ENCODE measurements around the gene OR2S2. TPM values are rescaled to one million over a fixed set of nuclear protein-coding genes. Genes with fewer than 3 reads are reported as not detected.
"Not testable (repeated sequence)": the region's sequence is repeated elsewhere in the genome, so short reads cannot be mapped to it uniquely, and the experiment has no call there.

The OR2S2 gene
- total RNA-seq, 1 donor from 2014 or later = not detected

DNA sequence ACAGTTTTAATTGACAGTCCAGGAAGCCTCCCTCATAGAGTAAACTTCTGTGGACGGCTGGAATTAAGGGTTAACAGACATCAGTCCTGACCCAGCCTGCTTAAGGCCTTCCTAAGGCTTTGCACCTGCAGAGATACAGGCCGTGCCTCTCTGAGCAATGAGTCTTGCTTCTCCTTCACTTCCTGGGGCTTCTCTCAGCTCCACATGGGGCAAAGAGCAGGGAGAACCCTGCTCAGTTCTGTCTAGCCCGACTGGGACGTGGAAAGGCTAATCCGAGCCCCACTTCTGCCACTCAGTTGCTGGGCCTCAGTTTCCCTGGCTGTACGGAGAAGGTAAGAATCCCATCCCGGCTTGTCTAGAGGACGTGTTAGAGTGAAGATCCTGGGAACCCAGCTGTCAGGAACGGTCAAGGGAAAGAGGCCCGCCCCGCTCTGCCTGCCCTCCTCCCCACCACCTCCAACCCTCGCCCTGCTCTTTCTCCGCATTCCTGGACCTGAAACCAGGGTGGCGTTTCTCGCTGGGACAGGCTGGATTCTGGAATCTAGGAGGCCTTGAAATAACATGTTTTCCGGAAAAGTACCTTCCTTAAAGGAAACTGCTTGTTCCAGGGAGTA lies 42.2 kb downstream of the OR2S2 start:
- DNase-seq (ENCODE audit: missing footprints) (no peak), ATAC-seq (no peak)
- intact Hi-C loops (cut with DNase I) = no loop called here

DNA sequence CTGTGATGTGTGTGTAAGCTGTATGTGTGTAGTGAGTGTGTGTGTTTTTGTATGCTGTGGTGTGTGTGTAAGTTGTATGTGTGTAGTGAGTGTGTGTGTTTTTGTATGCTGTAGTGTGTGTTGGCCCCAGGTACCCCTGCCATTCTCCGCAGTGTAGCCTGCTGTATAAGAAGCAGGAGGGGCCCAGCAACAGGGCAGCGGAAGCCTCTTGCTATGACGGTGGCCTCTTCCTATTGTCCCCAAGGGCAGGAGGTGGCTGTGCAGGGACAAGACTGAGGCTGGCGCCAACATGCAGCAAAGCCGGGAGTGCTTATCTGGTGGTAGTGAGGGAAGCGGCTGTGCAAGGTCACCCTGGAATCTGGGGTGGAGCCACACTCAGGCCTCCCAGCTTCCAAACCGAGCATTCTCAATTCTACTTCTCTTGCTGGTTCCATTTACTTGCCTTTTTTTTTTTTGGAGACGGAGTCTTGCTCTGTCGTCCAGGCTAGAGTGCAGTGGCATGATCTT lies 43.6 kb downstream of the OR2S2 start:
- ATAC-seq (peak; percentile 83), DNase-seq (ENCODE audit: missing footprints) (peak; percentile 91)
- intact Hi-C loops (cut with DNase I) = no loop called here

DNA sequence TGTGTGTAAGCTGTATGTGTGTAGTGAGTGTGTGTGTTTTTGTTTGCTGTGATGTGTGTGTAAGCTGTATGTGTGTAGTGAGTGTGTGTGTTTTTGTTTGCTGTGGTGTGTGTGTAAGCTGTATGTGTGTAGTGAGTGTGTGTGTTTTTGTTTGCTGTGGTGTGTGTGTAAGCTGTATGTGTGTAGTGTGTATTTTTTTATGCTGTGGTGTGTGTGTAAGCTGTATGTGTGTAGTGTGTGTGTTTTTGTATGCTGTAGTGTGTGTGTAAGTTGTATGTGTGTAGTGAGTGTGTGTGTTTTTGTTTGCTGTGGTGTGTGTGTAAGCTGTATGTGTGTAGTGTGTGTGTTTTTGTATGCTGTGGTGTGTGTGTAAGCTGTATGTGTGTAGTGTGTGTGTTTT lies 44.5 kb downstream of the OR2S2 start:
- intact Hi-C loops (cut with DNase I); ATAC-seq; DNase-seq (ENCODE audit: missing footprints): not testable (repeated sequence)

DNA sequence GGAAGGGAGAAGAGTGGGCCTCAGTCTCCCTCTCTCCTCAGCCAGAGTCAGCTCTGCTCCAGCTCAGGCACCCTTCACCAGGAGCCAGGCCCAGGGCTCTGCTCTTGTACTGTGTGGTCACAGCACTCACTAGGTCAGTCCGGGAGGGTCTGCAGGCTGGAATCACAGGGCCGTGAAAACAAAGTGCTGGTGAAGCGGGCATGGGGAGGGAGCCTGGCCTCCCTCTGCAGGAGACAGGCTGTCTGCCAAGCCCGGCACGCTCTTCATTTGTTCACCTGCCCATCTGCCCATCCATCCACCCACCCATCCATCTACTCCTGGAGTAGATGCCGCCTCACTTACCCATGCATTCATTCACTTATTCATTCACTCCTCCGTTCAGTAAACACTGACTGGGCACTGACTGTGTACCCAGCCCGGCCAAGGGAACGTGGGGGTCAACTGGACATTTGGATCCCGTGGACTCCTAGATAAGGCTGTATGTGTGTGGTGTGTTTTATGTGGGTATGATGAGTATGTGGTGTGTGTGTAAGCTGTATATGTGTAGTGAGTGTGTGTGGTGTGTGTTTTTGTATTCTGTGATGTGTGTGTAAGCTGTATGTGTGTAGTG lies 45.1 kb downstream of the OR2S2 start:
- intact Hi-C loops (cut with DNase I) = no loop called here
- ATAC-seq (no peak), DNase-seq (ENCODE audit: missing footprints) (no peak)

DNA sequence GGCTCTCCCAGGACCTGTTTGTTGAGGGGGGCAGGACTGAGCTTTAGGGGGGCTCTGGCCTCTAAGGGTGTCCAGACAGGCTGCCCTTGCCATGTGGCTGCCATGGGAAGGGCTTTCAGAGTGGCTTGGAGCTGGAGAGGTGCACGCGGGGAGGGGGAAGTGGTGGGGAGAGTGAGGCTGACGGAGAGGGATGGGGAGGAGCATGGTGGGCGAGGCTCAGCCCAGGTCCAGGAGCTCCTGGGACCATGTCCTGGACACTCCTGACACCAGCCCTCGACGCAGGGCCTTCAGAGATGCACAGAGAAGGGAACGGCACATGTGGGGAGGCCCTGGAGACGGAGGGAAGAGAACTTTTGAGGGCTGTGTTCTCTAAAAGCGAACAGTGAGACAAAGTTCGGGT lies 46.3 kb downstream of the OR2S2 start:
- intact Hi-C loops (cut with DNase I) = no loop called here
- DNase-seq (ENCODE audit: missing footprints) (no peak), ATAC-seq (no peak)

DNA sequence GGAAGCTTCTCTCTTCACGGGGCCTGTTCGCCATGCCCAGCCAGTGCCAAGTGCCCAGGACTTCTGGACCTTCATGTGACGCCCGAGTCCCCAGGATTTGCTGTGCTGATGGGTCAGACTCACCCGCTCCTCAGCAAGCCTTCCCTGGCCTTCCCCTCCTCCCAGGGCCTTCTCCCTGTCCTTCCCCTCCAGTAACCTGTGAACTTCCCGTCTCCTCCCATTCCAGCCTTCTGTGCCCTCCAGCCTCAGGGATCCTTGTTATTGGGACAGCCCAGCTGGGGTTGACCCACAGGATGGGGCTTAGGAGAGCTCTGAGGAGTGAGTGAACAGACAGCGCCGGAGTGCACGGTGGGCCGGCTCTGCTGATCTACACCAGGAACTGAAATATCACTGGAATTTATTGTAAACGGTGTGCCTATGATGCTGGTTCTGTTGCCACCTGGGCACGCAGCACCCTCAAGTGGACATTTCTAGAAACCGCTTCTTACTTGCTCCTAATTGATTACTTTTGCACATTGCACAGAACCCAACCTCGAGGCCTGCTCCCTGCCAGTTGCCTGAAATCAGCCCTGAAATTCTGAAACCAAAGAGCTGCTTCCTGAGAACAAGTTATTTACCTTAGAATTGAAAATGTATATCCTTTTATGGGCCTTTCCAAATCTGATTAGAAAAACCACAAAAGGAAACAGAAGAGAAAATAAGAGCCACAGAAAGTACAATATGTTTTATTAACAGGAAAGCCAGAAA lies 47.2 kb downstream of the OR2S2 start:
- intact Hi-C loops (cut with DNase I) = no loop called here
- DNase-seq (ENCODE audit: missing footprints) (no peak), ATAC-seq (no peak)

DNA sequence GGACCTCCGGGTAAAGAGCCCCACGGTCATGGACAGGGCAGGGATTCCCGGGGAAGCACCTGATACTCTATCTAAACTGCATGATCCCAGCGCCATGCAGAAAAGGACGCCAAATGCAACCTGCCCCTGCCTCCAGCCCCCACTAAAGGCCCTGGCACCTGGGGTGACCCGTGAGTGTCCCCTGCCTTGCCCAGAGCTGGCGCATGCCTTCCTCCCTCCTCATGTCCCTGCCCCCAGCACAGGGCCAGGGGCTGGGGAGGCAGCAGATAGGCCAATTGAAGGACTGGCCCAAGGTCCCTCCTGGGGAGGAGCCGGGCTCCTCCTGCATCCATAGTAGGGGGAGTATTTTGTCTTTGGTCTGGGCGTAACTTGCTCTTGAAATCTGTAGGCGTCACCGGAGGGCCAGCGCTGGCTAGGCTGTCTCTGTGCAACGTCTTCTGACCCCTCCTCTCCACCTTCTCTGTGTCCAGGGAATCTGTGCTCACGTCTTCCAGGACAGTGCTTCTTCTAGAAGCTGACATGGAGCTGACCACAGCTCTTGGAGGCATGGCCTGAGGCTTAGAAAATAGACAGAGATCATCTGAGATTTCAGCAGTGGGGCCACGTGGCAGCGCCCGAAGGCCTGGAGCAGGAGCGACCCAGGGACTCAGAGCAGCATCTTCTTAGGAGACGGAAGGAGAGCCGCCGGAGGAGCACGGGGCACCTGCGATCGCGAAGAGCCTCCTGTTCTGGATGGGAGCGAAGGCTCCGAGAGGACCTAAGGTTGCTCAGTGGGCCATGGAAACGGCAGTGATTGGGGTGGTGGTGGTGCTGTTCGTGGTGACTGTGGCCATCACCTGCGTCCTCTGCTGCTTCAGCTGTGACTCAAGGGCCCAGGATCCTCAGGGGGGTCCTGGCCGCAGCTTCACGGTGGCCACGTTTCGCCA lies 48.0 kb downstream of the OR2S2 start:
- peak; percentile 85 for DNase-seq (ENCODE audit: missing footprints)
- ATAC-seq = peak; percentile 20
- intact Hi-C loops (cut with DNase I) = no loop called here

DNA sequence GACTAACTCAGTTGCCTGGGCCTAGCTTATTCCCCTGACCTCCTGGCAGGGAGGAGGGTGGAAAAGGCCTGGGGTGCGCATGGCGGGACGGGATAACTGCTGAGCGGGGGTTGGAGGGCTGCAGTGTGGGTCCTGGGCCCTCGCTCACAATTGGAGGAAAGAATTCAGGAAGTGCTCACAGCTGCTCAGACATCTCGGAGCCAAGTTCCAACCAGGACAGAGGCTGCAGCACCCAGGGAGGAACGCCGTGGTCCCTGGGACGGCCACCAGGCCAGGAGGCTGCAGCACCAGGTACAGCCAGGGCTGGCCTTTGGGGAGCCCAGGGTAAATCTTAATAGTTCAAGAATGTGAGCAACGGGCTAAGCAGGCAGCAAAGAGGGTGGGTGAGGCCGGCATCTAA lies 48.7 kb downstream of the OR2S2 start, which contains the start of gene SPAAR:
Gene SPAAR, plus strand, starts transcription at position 217 of the 400 bp plus-strand sequence. CDS start 974 bp downstream, outside the sequence.
- intact Hi-C loops (cut with DNase I) = no loop called here
- DNase-seq (ENCODE audit: missing footprints) = no peak
- ATAC-seq = no peak

DNA sequence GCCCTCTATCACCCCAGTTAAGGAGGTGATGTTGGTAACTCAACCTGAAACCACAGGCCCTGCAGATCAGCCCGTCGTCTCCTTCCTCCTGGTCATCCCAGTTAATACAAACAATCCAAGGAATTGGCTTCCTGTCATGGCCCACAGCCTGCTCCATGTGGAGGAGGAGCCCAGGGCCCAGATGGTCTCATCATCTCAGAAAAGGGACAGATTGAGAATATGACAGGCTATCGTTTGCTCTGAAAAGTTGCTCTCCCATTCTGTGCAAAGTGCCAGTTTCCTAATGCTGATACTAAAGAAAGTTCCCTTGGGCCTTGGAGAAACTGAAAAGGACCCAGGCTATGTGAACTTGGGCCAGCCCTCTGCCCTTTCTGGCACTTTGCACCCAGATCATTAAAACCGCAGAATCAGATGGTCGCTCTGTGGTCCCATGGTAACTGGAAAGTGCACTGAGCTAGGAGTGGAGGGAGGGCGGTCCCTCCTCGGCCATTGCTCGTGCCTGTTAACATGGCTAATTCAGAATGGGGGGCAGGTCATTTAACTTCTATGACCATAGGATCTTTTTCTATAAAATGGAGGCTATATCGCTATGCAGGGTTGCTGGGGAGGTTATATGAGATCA lies 49.3 kb downstream of the OR2S2 start:
- intact Hi-C loops (cut with DNase I) = no loop called here
- ATAC-seq = peak; percentile 7

DNA sequence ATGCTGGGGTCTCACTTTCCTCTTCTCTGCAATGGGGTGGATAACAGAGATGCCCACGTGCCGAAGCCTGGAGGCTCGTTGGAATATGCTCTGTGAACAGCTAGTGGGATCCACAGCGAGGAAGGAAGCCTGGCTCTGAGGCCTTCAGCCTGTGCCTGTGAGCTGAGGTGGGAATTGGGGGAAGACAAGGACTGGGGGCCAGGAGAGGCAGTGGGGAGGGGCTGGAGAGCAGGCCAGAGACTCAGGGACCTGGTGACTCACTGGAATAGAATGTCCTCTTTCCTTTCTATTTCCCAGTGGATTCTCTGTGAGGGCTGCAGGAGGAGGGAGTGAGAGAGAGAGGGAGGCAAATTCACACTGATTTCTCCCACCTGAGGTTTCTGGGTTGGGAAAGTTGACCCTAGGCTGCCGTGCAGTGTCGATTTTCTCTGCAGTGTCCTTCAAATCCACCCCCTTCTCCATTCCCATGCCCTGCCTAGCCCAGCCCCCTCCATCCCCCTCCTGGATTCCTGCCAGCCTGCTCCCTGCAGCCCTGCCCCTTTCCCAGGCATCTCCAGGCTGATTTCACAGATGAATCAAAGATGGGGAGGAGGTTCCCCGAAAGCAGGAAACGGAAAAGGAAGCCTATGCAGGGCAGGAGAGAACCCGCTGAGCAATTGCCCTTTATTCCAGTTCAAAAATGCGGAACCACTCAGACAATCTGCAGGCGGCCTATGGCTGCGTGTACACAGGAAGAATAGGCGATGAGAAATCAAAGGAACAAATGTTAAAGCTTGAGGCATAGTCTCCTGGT lies 50.0 kb downstream of the OR2S2 start:
- DNase-seq (ENCODE audit: missing footprints) (peak; percentile 77), ATAC-seq (peak; percentile 64)
- intact Hi-C loops (cut with DNase I) = no loop called here

More for the DNA sequence above, 49.3 kb downstream of the OR2S2 start:
- DNase-seq (ENCODE audit: missing footprints) = peak; percentile 78

Other genes with a start within 250 kb of the OR2S2 start
- 255 TPM for gene TLN1, start 226.0 kb downstream of the OR2S2 start, total RNA-seq
- gene CREB3, start 225.5 kb downstream of the OR2S2 start, total RNA-seq = 23.5 TPM
- gene GBA2, start 208.9 kb downstream of the OR2S2 start, total RNA-seq = 80.2 TPM
- 29.0 TPM for gene RGP1, start 208.9 kb downstream of the OR2S2 start, total RNA-seq
- not detected for gene MSMP, start 203.9 kb downstream of the OR2S2 start, total RNA-seq
- 25.2 TPM for gene NPR2, start 166.6 kb downstream of the OR2S2 start, total RNA-seq
- gene SPAG8, start 145.9 kb downstream of the OR2S2 start, total RNA-seq = 2.1 TPM
- 72.7 TPM for gene HINT2, start 143.1 kb downstream of the OR2S2 start, total RNA-seq
- gene FAM221B, start 129.4 kb downstream of the OR2S2 start, total RNA-seq = not detected
- 13.8 TPM for gene TMEM8B, start 128.9 kb downstream of the OR2S2 start, total RNA-seq
- not detected for gene OR13J1, start 87.8 kb downstream of the OR2S2 start, total RNA-seq
- gene HRCT1, start 52.0 kb downstream of the OR2S2 start, total RNA-seq = 8.1 TPM
- 9.6 TPM for gene SPAAR, start 48.7 kb downstream of the OR2S2 start, total RNA-seq
- 5.5 TPM for gene RECK, start 78.8 kb upstream of the OR2S2 start, total RNA-seq
- 8.9 TPM for gene GLIPR2, start 178.6 kb upstream of the OR2S2 start, total RNA-seq
- not detected for gene CCIN, start 211.2 kb upstream of the OR2S2 start, total RNA-seq
- 69.4 TPM for gene CLTA, start 232.8 kb upstream of the OR2S2 start, total RNA-seq